SU-DHL-6 (cell line): ENCODE results near the gene CADPS.

Source experiments
- CTCF ChIP-seq: fragments of 200-600 bp; sonication (generic); IDR thresholded peaks from one replicate; pipeline ENCODE4 v1.5.1; 2017; ENCODE audit warnings: antibody characterized with exemption, mild to moderate bottlenecking, low read length, moderate library complexity; ENCODE audit not compliant: insufficient read depth, poor library complexity, severe bottlenecking
- EZH2phosphoT487 ChIP-seq: fragments of 200-600 bp; sonication (generic), shearing (Covaris generic); conservative IDR thresholded peaks from 2 replicates; pipeline ENCODE4 v1.6.1; 2018; ENCODE audit warnings: mild to moderate bottlenecking, antibody characterized with exemption, low read length, moderate library complexity, mixed read lengths

- TF ChIP-seq CTCF (no peak), EZH2phosphoT487 (no peak)
Observed at GRCh38 chr3:62755285-62755684, 119.9 kb downstream of the CADPS start.
